Right renal pelvis (tissue), 4 donors: ENCODE results near the gene REV3L. TPM values are rescaled to one million over a fixed set of nuclear protein-coding genes. Genes with fewer than 3 reads are reported as not detected.

ENCODE experiments used
- DNase-seq, 4 donors: peaks; one replicate each; pipeline ENCODE4 v3.0.0-alpha.2; 2013; ENCODE audit warnings: low read depth in 4 of 4, low spot score in 3 of 4, missing footprints in 1 of 4
- polyA plus RNA-seq, 4 donors: library from polyadenylated mRNA; unstranded; fragments of 120-200 nt; gene quantifications; one replicate each; pipeline ENCODE4 v1.2.1, GENCODE V29; 2013; ENCODE audit not compliant: insufficient read length in 4 of 4

The REV3L gene
- polyA plus RNA-seq, 4 donors = 36.6 to 47.6 (median 47.0) TPM

- no peak for DNase-seq
Observed at GRCh38 chr6:111430605-111431376, 52.2 kb downstream of the REV3L start.

DNA sequence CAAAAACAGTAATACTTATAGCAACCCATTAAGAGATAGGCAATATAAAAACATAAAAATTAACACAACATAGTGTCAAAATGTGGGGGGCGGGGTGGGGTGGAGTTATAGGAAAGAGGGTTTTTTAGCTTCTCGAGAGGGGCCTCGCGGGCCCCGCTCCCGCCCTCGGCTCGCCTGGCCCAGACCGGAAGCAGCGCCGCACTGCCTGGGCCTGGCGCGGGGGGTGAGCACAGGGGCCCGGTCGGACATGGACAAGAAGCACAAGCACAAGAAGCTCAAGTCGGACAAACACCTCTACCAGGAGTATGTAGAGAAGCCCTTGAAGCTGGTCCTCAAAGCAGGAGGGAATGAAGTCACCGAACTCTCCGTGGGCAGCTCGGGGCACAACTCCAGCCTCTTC is 53.4 kb downstream of the REV3L start:
- no peak for DNase-seq

DNA sequence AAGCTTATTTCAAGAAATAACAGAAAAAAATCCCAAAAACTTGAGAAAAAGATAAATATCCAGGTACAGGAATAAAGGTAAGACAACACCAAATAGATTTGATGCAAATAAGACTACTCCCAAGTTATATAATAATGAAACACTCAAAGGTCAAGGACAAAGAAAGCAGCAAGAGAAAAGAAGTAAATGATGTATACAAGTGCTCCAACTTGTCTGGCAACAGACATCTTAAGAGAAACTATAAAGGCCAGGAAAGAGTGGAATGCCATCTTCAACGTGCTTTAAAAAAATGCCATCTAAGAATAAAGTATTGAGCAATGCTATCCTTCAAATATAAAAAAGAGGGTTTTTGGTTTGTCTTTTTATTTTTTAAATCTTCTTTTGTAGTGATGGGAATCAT is 54.2 kb downstream of the REV3L start:
- DNase-seq = no peak

GRCh38 chr6:111427341-111428116 is 55.5 kb downstream of the REV3L start:
- no peak for DNase-seq

DNA sequence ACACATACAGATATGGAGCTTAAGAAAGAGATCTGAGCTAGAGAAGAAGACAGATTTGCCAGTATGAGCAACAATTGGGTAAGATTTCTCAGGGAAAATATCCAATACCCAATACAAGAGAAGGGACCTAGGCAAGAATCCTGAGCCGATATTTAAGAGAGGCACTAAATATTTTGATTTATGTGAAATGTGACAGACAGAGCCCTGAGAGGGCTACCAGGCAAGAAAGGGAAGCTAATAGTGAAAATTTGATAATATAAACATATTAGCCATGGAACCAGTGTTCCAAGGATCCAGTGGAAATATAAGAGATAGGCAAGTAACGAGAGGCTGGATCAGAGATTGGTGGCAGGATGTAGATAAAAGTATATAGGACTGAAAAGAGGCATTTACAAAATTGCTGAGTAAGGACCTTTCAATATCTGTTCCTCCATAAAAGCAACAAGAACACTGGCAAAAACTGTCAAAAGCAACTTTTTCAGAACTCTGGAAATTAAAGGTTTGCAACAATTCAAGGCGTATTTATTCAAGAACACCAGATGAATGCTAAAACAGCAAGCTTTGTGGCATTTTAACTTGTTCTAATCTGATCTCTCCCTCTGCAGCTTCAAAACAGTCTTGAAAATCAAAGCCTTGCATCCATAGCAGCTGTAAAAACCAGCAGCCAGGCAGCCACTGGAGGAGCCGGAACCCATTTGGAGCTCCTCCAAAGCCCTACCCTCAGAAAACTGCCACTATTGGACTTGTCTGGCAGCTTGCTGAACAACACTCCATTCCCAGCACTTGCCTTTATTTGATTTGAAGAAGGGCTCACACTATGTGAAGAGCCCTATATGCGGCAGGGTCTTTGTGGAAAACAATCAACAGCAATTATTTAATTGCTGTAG is 58.8 kb downstream of the REV3L start:
- DNase-seq = no peak

DNA sequence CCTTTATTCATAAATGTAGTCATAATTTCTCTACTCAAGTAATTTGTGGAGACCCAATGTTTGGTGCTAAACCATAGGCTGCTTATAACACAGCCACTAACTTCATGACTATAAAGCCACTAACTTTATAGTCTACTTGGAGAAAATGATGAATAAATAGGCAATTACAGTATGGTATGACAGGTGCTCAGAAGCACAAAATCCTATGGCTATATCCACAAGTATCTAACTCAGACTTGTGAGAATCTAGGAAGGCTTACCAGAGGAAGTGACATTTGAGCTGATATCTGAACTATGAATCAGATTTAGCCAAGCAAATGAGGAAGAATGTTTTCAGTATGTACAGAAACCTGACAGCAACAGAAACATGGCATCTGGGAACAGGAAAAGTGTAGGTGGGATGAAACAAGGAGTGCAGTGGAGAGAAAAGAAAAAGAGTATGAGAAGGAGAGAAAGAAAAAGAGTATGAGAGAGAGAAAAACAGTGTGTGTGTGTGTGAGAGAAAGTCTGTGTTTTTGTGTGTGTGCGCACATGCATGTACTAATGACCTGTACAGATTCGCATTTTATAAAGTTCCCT is 59.9 kb downstream of the REV3L start:
- no peak for DNase-seq

- DNase-seq = no peak
Observed at GRCh38 chr6:111418971-111419693, 63.9 kb downstream of the REV3L start.

GRCh38 chr6:111417946-111418345 is 65.1 kb downstream of the REV3L start:
- no peak for DNase-seq

GRCh38 chr6:111417181-111417585 is 65.8 kb downstream of the REV3L start:
- no peak for DNase-seq

DNA sequence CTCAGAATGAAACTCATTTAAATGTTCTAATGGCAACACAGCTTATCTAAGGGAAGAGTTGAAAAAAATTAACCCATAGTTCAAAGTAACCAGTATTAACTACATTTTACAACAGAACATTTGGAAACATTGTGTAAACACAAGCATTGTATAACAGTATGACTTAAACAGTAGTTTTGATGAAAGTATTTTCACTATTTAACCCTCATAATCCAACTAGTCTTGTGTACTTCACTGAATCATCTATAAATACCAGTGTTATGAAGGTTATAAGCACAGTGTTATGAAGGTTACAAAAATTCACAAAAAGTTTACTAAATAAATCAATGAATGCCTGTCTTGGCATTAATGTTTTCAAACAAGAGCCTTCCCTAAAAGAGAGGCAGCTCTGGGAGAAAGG is 66.5 kb downstream of the REV3L start:
- no peak for DNase-seq

GRCh38 chr6:111414373-111414772 is 68.6 kb downstream of the REV3L start:
- no peak for DNase-seq

DNA sequence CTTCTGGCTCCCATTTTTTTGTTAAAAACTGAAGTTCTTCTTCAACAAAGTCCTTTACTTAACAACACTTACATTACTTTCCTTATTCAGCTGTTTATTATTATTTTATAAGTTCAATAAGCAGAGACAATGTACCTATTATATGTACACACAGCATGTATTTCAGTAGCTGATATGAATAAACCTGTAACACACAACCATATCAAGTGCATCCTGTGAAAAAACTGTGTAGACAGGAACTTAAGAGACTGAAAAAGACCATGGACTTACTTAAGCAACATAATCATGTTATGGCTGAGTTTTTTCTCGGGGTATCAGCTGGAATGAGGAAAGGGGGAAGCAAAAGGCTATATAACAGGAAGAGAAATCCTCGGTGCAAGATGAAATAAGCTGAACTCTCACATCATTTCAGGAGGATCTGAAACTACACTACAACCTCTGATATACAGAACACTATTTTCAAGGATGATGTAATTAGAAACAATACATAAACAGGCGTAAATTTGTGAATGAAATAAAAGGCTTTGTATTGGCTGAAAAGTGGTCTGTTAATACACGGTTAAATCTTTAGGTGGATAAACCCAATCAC is 70.9 kb downstream of the REV3L start:
- no peak for DNase-seq

DNA sequence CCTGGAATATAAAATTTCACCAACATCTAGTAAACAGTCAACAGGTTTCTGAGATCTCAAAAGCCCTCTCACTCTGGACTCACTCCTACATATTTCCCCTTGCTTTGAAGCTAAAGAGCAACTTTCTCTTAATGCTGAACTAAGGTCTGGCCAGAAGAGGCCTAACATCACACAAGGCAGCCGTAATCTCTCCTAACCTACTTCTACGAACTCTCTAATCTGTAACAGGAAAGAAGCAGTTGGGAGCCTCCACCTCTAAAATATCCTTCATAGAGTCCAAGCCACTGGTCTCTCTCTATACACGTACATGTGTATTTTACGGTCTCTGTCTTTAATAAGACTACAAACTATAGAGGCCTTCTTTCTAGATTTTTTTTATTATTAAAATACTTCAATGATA is 72.0 kb downstream of the REV3L start:
- DNase-seq = no peak

- DNase-seq = no peak
Observed at GRCh38 chr6:111410371-111410770, 72.6 kb downstream of the REV3L start.

- no peak for DNase-seq
Observed at GRCh38 chr6:111409430-111409829, 73.6 kb downstream of the REV3L start.

DNA sequence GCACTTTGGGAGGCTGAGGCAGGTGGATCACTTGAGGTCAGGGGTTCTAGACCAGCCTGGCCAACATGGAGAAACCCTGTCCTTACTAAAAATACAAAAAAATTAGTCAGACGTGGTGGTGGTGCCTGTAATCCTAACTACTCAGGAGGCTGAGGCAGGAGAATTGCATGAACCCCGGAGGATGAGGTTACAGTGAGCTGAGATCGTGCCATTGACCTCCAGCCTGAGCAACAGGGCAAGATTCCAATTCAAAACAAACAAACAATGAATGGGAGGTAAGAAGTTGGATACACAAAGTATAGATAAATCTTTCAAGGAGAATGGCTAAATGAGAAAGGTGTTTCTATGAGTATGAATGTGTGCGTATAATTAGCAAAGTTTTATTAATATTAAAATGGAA is 75.3 kb downstream of the REV3L start:
- no peak for DNase-seq

- no peak for DNase-seq
Observed at GRCh38 chr6:111406200-111406721, 76.8 kb downstream of the REV3L start.

- DNase-seq = no peak
Observed at GRCh38 chr6:111403388-111403787, 79.6 kb downstream of the REV3L start.

GRCh38 chr6:111399626-111400025 is 83.4 kb downstream of the REV3L start:
- DNase-seq = no peak
